ENCODE results near the gene AKNA. TPM values are rescaled to one million over a fixed set of nuclear protein-coding genes. Genes with fewer than 3 reads are reported as not detected.

The AKNA gene
- total RNA-seq, 1 experiment from 2014 or later, result 2.9 TPM

DNA sequence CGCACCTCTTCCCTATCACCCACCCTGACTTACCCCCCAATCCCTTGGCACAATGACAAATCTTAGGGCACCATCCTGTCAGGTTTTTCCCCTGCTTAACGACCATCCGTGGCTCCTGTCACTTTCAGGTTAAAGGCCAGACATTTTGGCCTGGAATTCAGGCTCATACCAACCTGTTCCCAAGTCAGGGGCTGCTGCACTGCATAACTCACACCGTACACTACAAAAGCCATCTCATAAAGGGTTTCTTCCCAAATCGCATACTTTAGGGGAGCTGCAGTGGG lies 7.5 kb upstream of the AKNA start:
- no peak for DNase-seq (ENCODE audit: low read depth)

DNA sequence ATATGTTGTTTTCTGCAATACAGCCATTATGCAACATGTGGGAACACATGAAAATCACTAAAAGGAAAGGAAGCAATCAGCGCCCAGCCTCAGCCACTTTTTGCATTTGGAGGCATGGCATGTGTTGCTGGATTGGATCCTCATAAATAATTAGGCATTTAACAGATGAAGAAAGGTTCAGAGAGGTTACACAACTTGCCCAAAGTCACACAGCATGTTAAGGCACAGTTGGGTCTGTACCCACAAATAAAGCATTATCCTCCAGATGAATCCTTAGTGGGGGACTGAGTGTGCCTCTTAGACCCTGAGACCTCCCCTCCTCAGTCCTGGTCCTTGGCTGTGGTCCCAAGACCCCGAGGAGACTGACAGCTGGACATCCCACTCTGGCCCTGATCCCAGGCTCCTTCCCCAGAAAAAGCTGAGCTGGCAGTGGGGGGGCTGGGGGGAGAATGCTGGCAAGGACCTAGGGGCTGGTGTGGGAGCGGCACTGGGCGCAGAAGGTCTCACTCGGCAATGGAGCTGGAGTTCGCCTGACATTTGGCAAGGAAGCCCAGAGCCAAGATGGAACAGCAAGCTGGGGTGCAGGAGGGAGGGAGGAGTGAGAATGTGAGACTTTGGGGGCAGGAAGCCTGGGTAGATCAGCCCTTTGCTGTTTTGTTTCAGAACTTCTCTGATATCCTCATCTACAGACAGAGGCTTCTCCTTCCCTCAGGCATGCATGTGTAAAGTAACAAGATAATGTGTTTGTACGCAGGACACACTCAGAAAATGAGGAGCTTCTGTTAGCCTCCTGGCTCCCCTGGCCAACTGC lies 6.9 kb upstream of the AKNA start:
- no peak for DNase-seq (ENCODE audit: low read depth)

DNA sequence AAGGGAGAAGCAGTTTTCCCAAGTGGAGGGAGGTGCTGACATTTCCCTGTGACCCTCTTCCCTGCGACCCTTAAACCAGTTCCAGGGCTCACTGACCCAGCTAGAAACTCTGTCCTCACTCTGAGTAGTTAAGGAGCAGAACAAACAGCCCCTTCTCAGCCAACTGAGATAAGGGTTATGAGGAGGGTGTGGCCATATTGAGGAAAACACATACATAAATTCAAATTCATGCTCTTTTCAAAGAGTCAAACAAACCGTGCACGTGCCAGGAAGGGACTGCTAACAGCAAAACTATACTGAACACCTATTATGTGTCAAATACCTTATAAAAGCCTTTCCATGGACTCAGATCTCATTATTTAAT lies 4.9 kb upstream of the AKNA start:
- no peak for DNase-seq (ENCODE audit: low read depth)

DNA sequence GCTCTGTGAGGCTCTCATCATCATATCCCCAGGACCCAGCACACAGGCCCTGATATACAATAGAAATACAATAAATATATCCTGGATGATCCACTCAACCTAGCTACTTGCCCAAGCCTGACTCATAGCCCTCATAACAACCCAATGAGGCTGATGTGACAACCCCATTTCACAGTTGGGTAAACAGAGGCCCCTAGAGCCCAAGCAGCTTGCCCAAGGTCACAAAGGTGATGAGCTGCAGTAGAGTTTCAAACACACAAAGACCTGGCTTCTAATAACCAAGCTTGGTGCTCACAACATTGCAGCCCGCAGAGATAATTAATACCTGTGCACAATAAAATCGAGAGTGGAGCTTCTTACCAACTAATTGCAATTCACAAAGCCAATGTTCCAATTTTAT lies 3.2 kb upstream of the AKNA start:
- DNase-seq (ENCODE audit: low read depth), result no peak

DNA sequence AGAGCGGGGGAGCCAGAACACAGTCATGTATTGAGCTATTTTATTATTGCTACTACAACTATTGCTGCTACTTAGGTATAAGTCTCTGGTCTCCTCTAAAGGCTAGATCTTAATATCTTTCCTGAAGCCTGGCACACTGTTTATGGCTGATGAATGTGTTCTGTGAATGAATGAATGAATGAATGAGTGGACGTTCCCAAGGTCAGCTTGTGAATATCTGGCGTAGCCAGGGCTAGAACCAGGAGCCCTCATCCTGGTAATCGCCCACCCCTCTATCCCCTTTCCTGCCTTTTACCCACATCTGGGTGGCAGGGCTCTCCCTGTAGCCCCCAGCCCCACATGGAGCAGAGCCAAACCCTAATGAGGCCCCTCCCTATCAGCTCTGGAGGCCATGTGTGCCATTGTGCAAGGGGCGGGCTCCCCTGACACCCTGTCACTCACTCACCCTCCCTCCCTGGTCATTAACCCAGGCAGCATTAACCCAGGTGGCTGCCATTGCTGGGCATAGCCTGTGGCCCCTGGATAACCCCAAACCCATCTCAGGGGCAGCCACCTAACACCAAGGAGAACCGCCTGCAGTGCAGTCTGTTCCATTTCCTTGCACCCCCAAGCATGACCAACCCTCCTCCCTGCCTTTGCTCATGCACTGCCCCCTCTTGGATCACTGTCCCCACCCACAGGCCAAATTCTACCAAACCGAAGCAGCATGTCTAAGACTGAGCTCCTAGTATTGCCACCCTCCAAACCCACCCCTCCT lies 2.0 kb upstream of the AKNA start:
- no peak for DNase-seq (ENCODE audit: low read depth)

DNA sequence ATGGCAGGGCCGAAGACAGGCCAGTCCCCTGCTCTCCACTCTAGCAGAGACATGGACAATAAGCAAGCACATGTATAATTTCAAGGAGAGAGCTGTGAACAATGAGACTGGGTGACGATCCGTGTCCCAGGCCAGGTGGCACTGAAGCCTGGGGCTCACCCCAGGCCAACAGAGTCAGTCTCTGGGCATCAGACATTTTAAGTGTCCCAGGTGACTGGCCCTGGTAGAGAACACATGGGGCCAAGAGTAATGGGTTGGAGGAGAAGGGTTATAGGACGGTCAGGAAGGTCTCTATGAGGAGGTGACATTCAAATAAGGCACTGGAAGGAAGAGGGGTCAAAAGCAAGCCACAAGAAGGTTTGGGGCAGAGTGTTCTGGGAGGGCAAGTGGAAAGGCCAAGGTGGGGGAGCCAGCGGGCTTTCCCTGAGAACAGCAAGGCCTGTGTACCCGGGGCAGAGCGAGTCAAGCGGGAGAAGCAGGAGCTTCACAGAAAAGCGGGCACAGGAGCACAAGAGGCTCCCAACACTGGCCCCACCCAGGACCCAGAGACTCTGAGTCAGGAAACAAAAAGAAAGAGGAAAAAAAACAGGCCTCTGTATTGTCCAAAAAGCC lies 1.1 kb upstream of the AKNA start:
- no peak for DNase-seq (ENCODE audit: low read depth)

DNA sequence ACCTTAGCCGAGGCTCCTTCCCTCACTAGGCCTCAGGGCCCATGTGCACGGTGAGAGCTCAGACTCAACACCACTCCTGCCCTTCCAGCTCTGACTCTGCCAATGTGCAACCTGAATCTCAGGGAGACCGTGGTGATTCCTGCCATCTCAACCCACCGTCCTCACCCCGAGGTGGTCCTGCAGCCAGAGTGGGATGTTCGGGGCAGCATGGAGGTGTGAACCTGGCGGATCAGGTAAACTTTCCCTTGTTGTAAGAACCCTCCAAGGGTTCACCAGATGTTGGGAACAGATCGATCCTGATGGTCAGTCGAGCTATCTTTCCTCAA lies 538 bp upstream of the AKNA start:
- DNase-seq (ENCODE audit: low read depth), result no peak

DNA sequence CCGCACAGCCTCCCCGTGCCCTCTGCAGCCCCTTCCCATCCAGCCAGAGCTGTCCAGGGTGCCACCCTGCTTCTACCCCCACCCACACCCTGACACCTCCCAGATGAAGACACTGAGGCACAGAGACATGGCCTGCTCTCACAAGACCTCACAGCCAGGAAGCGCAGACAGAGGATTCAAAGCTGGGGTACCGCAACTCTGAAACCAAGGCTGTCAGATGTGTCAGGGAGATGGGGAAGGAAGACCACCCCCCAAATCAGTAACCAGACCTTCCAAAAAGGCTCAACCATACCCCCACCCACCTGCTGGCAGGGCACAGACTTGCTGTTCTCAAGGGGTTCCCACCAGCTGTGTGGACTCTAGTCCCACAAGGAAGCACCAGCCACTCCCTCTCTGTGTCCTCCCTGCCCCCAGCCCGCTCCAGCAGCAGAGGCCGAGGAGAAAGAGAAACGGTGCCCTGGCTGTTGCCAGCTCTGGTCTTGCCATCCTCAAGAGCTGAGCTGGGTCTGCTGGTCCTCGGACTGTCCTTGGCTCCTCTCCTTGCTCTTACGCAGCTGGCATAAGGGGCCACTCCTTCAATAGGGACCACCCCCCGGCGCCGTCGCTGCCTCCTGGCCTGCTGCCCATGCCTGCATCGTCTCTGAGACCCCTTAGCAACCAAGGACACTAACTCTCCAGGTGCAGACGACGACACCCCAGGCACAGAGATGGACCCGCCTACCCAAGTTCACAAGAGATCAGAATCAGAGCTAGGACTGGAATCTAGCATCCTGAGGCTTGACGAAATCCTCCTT lies 699 bp downstream of the AKNA start:
- peak; percentile 19 for DNase-seq (ENCODE audit: low read depth)

DNA sequence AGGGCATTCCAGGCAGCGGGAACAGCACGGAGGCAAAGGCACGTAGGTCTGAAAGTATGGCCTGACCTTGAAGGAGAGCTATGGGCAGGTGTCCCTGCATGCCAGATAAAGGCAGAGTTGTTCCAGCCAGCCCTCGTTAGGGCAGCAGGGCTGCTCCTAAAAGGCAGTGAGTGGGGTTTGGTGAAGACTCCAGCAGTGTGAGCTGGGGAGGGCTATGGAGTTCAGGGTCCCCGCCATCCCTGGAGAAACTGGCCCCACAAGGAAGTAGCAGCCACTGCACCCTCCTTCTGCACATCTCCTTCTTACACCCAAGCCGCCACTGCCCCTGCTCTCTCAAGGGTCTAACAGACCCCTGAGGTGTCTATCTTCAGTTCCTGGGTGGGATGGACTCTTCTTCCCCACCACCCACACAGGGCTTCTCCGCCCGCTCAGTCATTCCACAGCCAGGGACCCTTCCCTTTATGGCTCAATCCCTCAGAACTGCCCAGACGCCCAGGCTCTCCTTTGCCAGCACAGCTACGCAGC lies 1.4 kb downstream of the AKNA start:
- DNase-seq (ENCODE audit: low read depth), result no peak

DNA sequence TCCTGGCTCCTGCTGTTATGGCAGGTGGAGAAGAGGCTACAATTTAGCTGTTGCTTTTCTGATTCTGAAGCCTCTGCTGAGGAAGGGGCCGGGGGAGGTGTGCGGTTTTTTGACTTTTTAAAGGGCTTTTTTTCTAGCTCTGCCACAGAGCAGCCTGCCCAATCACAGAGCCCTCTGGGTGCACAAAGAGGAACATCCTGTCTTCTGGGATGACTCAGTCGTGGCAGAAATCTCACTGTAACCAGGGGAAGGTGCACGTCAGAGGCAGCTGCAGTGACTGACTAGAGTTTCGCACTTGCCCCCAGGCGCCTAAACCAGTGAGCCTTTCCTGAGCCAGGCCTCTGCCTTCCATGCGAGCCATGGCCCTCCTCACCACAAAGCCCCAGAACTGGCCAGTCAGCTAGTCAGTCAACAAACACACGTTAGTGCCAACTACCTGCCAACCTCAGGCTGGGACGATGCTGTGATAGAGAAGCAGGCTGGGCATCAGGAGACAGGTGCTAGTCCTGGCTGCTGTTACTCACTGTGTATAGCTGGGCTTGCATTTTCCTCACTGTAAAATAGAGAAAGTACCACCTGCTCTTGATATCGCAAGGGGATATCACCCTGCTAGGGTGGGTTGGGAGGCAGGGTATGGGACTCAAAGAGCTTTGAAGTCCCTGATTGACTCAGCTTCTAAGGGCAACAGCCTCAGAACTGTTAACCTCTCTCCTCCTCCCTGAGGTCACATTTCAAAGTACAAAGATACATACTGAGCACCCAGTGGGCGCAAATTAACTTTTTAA lies 2.2 kb downstream of the AKNA start:
- DNase-seq (ENCODE audit: low read depth), result peak; percentile 98

DNA sequence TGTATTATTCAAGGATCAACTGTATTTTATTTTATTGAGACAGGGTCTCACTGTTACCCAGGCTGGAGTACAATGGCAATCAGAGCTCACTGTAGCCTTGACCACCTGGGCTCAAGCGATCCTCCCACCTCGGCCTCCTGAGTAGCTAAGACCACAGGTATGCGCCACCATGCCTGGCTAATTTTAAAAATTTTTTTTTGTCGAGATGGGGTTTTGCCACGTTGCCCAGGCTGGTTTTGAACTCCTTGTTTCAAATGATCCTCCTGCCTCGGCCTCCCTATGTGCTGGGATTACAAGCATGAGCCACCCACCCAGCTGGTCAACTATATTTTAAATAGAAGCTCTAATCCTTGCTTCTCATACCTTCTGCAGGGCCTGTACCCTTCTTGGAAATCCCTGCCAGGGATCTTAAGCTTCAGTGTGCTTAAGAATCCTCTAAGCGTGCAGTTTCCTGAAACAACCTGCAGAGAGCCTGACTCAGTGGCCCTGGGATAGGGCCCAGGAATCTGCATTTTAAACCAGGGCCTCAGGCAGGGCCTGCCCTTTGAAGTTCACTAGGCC lies 2.9 kb downstream of the AKNA start:
- DNase-seq (ENCODE audit: low read depth), result no peak

DNA sequence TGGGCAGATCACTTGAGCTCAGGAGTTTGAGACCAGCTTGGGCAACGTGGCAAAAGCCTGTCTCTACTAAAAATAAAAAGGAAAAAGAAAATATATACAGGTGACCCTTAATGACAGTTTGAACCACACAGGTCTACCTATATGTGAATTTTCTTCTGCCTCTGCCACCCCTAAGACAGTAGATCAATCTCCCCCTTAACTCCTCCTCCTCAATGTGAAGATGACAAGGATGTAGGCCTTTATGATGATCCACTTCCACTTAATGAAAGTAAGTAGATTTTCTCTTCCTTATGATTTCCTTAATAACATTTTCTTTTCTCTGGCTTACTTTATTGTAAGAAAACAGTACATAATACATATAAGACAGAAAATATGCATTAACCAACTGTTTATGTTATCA lies 3.4 kb downstream of the AKNA start:
- DNase-seq (ENCODE audit: low read depth), result no peak

DNA sequence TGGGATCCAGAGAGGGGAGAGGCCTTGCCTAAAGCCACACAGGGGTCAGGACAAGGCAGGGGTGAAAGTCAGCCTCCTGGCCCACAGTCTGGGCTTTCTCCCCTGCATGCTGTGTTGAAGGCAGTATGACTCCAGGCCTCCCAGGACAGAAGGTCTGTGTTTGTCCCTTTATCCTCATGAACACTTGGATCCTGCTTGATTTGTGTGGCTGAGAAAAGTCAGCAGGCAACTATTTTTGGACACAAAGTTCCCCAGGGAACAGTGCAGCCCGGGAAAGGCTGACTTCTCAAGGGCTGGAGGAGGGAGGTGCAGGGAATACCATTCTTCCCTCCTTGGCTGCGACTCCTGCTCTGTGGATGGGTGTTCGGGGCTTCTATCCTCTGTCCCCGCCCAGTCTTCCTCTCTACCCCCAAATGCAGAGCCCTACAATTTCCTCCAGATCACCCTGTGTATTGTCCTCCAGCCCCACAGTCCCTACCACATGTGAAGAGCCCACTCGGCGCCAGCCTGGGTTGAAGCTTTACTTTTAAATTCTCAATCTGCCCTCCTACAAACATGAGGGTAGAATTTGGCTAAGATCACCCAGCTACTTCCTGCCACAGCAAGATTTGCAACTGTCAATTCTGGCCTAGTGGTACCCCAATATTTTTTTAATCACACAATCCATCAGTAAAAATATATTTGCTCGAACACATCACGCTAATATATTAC lies 4.1 kb downstream of the AKNA start:
- DNase-seq (ENCODE audit: low read depth), result peak; percentile 69

DNA sequence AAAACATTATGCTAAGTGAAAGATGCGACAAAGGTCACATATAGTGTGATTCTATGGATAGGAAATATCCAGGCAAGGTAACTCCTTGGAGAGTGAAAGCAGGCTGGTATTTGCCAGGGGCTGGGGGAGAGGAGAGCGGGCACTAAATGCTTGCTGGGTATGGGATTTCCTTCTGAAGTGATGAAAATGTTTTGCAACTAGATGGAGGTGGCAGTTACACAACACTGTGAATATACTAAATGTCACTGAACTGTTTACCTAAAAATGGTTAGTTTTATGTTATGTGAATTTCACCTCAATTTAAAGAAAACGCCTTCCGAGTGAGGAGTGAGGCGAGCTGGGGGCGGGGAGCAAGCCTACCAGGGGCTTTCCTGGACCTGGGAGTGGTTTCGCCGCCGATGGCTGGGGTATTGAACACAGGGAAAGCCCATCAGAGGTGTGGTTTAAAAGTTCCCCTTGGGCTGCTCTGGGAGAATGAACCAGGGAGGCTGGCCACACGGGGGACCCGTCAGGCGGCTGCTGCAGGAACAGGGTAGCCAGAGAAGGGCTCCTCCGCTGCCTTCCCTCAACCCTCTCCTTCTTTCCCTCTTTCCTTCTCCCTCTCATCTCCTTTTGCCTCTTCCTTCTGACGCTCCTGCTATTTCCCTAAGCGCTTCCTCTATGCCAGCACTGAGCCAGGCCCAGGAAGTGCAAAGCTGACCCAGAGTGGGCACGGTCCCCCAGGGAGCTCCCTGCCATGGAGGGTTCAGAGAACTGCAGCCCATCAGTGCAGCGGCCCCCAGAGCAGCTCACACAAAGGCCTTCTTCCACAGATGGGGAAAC lies 4.9 kb downstream of the AKNA start:
- DNase-seq (ENCODE audit: low read depth), result no peak

DNA sequence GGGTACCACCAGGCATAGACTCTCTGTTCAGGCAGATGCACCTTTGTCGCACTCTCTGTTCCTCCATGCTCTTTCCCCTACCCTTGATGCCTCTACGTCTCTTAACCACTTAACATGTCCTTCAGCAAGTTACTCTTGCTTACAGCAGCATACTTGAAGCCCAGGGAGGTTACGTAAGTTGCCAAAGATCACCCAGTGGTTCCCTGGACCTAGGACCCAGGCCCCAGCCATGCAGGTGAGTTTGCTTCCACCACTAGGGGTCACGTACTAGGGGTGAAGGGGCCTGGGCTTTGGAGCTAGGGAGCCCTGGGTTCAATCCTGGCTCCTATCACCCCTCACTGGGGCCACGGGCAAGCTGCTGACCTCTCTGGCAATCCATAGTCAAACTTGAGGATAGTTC lies 8.9 kb downstream of the AKNA start:
- DNase-seq (ENCODE audit: low read depth), result no peak

DNA sequence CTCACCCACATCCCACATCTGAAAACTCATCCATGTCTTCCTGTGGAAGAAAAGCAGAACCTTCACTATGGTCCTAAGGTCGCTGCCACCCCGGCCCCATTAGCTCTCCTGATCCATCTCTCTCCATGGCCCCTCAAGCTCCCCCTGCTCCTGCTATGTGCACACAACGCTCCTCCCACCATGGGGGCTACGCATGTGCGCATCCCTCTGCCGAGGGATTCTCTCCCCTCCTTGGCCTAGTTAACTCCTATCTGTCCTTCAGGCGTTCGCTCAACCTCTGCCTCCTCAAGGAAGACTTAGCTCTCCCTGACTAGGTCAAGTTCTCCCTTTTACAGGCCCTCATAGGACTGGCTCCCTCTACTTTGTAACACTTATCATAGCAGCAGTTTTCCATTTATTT lies 9.8 kb downstream of the AKNA start:
- DNase-seq (ENCODE audit: low read depth), result no peak

DNA sequence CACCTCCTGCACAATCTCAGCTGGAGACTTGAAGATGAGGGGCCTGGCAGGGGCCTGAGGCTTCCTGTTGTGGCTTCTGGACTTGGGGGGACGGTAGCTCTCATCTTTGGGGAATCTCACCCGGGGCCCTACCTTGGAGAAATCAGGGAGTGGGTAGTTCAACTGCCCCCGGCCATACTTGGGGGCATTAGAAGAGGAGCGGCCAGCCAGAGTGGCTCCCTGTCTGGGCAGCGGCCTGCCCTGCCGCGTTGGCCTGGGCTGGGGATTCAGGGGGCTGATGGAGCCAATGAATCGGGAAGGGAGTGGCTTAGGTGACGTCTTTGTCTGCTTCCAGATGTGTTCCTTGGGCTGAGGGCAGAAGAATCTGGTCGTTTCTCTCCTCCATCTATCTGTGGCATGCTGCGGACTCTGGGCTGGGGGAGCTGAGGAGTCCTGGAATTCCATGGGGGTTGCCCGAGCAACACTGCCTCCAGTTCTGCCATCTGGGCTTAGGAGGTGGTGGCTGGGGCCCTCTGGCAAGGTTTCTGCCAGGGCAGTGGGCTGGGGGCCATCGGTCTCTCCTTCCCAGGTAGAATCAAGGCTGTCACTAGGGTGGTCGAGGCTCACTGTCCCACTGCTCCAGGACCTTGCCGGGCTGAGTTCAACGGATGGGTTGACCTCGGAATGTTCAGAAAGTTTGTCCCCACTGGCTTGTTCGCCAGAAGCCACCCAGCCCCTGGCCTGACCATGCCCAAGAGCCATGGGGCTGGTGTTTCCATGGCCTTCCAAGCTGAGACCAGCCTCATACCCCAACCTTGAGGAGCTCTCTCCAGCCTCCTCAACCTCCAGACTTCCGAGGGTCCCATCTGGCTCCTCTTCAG lies 11.0 kb downstream of the AKNA start:
- DNase-seq (ENCODE audit: low read depth), result no peak

DNA sequence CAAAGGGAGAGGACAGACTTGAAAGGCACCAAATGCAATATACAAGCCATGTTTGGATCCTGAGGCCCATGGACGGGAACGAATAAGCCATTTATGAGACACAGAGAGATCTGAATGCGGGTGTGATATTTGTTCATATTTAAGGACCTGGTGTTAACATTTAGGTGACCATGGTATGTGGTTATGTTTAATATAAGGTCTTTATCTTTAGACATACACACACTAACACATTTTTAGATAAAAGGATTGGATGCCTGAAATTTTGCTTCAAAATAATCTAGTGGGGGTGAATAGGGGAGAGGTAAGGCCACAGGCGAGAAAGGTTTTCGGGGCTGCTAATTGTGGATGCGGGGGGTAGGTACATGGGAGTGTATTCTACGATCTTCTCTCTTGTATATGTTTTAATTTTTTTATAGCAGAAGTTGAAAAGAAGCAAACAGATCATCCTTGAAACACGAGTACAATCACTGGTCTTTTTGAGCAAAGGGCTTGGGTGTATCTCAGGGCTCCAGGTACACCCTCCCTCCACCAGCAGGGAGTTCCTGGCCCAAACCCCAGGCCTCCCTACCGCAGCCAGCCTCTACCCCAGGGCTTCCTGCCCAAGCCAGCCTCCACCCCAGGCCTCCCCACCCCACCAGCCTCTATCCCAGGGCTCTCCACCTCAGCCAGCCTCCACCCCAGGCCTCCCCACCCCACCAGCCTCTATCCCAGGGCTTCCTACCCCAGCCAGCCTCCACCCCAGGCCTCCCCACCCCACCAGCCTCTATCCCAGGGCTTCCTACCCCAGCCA lies 12.2 kb downstream of the AKNA start:
- DNase-seq (ENCODE audit: low read depth), result no peak
